OCI-LY3 (cell line): ENCODE measurements around the gene CIAPIN1.

ENCODE experiments used
- CTCF ChIP-seq: fragments of 200-600, 300-600 bp; sonication (generic); IDR thresholded peaks from 2 replicates; pipeline ENCODE4 v1.5.1; 2014; ENCODE audit warnings: antibody characterized with exemption, low read length, low read depth
- EZH2phosphoT487 ChIP-seq: fragments of 200-600 bp; shearing (Covaris generic); IDR thresholded peaks from 2 replicates; pipeline ENCODE4 v1.6.1; 2018; ENCODE audit warnings: antibody characterized with exemption, mixed run types, low read depth

DNA sequence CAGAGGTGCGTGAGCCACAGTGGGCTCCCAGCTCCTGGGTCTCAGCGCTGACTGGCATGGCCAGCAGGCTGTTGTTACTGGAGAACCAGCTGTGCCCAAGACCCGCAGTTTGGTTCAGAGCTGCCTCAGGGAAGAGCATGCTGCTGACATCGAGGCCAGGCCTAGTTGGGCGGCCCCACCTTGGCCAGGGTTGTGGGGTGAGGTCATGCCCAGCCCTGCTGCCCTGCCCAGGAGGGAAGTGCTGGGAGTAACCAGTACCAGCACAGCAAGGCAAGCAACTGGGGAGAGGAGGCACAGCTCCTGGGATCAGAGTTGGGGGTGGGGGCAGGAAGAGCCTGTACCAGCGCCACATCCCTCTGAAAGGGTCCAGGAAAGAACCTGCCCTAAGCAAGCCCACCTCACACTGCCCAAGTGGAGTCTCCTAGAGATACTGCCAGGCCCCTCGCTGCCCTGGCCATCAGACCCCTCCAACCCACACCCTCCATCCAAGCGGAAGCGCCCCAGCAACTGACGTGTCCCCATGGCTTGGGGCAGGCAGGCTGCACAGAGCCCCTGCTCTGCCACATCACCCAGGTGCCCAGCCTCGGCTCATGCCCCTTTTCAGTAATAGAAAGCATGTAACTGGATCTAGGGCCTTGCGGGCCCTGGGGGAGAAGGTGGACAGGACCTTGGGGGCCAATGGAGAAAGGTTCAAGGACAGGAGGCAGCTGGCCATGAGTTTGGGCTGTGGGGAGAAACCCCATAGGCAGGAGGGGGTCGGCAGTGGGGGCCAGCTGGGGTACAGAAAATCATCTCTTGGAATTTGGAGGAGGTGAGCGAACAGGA, 38.1 kb upstream of the CIAPIN1 start:
- no peak for TF ChIP-seq CTCF
- no peak for TF ChIP-seq EZH2phosphoT487
